ENCODE results near the gene CREB5.
A peak's percentile ranks its signal among the peaks of the same experiment; 100 is the strongest.

CREB5 gene

DNA sequence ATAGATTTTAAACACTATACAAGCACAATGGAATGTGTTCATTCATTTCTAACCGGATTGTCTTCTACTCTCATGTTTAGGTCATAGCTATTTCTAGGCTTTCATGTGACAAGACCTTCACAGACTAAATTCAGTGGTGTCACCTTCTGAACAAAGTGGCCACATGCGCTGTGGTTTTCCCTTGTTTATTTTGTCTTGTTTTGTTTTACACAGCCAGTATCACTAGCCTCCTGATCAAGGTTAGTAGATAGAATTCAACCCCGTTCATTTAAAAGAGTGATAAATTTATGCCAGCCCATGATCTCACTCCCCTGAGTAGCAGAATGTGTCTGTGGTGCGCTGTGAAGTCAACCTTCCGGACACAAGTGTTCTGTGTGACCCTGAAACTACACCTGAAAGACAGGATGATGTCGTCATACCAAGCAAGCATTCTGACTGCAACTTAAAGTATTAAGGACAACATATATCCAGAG lies 209.1 kb downstream of the CREB5 start:
- DNase-seq: no peak

DNA sequence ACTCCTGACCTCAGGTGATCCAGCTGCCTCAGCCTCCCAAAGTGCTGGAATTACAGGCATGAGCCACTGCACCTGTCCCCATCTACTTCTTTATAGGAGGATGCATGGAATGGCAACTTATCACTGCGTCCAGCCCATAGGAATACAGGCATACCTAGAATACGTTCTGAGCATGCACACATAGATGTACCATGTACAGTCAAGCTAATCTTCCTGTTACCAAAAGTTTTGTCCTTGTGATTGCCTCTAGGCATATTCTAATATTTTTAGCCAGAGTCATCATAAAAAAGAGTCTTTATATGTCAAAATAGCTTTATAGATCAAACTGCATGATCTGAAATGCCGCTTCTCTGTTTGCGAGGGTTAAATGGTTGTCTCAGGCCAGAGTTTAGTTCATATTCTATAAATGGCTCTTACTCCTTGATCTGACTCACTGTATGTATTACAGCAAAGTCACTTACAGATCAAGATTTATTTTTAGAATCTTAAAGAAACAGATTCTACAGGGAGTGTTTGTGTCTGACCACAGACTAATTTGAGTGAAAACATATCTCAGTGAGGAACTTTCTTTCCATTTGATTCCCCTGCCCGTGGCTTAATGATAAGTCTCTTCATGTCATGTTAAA lies 210.9 kb downstream of the CREB5 start:
- DNase-seq: no peak

DNA sequence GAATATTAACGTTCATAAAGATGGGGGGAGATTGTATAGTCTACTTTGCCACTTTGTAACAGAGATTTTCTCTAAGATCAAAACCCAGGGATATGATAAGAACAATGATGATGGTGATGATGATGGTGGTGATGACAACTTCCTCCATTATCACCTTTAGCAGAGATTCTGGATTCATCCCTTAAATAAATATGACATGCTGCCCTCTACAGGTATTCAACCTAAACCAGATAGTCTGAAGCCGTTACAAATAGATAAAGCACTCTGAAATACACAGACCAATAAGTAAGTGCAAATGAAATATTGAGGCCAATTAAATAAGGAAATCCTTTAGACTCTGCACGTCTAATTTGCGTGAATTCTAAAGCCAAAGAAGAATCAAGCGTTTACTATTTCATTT lies 211.5 kb downstream of the CREB5 start:
- peak; percentile 20 for DNase-seq

DNA sequence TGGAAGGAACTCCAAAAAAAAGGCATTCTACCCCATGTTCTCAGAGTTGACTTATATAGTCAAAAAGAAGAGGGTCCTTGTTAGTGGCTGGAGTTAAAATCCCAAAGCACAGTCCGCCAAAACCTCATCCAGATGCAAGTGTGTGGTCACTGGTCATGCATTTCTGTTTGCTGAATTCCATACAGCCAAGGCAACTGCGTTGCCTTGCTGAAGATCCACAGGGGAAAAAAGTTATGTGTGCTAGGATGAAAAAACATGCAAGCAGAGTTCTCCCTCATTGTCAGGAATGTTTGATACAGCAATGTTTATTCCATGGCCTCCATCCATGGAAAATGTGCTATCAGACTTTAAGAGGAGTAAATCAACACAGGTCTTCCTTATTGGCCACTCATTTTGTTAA lies 213.1 kb downstream of the CREB5 start:
- DNase-seq: no peak

DNA sequence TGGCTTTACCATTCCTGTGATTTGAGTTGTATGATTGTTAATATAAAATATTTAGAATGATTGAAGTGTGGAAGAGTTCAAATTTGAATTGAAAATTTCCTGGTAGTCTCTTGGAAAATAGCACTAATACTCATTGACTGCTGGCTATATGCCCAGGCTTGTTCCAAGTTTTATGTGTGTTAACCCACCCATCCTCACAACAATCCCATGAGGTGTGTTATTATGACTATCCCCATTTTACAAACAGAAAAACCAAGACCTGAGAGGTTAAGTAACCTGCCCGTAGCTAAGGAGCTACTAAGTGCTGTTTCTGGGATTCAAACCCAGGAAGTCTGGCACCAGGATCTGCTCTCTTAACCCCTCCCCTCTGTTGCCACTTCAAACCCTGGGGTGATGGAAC lies 213.9 kb downstream of the CREB5 start:
- DNase-seq: no peak

DNA sequence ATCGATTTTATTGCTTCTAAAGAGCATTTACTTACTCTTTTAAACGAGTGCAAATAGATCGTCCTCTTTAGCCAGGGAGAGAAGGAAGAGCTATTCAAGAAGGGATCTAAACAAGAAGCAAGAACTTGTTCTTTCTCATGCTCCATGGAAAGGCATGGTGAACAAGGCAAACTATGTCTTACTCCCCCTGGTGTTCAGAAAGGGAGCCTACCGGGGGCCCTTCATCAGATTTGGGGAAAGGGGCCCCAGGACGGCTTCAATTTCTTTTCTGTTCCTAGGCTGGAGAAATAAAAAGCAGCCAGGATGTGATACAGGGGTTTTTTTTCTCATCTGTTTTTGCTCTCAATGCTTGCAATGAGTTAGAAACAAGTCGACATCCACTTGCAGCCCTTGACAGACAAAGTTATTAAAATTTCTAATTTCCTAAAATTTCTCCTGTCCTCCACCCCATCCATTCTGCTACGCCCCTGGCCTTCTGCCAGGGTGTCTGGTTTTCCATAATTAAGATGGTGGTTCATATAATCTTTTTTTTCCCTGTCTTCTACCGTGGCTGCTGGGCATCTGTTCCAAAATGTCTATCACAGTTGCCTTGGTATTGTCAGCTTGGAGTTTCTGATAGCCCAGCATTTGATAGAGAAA lies 214.4 kb downstream of the CREB5 start:
- no peak for DNase-seq

DNA sequence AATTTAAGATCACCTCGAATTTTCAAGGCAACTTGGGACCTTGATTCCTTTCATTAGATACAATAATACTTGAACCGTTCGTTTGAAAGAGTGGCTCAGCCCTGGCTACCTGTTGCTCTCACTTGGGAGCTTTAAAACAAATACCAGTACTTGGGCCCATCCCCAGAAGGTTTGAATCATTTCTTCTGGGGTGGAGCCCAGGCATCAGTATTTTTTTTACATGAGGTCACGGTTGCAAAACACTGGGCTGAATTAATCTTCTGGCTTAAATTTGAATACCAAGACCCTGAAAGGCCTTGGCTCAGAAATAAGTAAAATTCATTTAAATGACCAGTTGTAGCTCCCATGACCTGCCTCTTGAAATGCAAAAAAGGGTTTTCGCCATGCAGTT lies 214.9 kb downstream of the CREB5 start:
- DNase-seq: no peak

DNA sequence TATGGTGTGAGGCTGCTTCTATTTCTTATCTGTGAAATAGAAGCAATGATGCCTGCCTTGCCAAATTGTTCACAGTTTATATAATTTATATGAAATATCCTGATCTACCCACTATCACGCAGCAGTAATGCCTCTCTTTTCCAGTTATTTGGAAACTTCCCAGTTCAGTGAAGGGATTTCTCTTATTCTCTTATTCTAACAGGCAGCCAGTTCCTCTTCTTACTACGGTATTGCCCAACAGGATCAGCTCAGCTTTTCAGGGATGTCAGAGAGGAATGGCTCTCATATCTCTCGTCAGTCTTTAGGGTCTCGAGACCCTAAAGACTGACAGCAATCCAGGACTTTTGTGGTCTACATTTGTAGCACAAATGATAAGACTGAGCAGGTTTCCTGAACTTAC lies 215.6 kb downstream of the CREB5 start:
- DNase-seq: no peak

DNA sequence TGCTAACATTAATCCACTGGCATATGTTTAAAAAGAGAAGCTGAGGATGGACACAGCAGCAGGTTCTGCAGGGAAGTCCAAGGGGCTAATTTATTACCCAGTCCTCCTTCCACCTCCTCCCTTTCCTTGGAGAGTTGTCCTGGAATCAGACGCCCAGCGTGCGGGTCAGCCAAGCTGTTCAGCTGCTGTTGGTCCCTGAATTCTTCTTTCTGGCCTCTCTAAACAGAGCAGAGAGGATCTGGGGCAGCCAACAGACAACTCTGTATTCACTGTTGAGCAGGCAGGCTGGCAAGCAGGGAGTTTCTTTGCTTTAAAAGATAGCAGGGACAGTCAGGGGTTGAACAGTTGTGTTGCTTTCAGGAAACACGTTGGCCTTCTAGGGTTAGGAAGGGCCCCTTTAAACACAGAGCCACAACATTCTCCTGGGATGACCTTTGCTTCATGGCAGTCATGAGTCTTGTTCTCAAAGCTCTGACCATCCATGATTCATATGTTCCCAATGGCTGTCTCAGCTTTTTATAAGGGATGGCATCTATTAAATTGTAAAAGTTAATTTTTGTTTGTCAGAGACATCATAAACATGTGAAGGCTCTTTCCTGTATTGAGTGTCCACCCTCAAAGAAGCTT lies 217.0 kb downstream of the CREB5 start:
- DNase-seq: no peak

DNA sequence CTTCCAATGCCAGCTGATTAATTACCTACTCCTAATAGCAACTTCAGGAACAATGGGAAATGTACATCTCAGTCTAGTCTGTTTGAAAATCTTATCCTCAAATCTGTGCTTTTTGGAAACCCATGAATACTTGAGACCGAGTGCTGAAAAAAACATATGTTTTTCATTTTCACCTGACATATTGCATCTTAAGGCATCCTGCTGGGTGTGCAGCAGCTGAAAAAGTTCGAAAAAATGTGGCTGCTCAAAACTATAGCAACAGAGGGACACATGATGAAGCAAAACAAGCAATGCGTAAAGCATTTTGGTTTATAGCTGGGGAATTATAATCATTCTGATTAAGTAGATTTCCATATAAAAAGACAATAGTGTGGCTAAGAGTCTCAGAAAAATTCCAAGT lies 218.0 kb downstream of the CREB5 start:
- DNase-seq: no peak

DNA sequence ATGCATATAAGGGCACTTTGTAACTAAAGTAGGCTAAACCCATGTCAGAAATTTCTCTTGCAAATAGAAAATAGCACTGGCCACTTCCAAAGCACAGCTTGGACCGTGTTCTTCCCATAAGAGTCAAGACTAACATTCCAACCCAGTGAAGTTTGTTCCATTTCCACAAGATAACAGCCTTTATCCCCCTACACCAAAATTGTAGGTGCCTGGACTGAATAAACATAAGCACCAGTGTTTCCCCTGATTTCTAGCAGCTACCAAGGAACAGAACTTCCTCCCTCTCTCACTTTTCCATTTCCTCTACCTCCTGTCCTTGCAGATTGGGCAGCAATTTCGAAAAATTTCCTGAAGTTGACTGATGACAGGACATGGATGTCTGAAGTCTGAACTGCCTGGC lies 219.7 kb downstream of the CREB5 start:
- no peak for DNase-seq

DNA sequence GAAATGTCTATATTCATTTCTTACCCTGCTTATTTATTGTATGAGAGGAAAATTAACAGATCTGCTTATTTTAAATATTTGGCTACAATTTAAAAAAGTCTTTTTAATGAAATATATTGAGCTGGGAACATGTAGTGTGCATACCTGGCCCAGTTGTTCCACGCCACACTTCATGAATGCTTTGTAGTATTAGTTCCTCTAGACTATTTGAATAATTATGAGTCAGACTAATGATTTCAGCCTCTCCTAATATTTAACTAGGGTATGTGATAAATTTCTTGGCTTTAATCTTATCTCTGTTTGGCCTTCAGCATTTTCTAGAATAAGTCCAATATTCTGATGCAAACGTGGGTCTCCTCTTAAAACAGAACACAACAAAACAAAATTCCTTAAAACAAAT lies 226.6 kb downstream of the CREB5 start:
- no peak for DNase-seq

DNA sequence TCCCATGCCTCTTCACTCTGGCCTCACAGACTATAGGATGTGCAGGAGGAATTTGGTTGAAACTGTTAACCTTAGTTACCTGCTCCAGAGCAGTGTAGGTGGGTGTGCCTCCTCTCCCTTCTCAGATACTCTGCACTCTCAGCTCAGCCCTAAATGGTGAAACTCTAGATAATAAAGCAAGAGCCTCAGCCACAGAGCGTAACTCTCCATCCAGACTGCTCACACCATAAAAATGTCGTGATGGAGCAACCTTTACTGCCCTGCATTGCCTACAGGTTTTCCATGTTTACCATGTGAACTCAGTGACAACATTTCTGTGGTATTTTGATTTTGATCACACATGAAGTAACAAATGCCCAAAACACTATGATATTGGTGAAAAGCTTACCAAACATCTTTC lies 227.7 kb downstream of the CREB5 start:
- DNase-seq: no peak

DNA sequence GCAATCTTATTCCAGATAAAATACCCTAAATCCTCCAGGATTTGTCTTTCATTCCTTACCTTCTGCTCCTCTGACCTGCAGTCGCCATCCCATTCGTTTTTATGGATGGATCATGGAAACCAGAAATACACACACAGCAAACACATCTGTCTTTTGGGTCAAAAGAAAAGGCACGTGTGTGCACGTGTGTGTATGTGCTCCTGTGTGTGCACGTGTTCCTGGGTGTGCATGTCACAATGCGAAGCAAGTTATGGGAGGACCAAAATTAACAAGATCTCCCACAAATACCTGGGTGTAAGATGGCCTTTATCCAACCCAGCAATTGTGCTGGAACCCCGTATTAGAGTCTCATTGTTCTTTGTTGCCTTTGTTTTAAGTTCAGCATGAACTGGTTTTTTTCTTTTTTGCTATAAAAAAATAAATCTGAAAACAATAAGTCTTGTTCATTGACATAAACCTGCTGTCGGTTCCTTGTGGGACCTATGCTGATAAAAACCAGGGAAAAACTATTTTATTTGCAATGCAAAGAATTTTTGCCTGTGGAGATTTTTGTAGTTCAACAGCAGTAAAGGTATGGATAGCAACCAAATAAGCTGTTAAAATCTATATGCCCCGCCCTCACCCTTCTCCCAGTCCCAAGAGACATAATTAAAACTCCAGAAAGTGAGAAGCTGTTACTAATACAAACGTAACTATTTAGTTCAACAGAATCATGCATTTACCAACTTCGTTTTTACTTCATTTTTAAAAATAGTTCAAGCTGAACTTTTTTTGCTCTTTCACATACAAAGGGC lies 229.6 kb downstream of the CREB5 start:
- no peak for DNase-seq

DNA sequence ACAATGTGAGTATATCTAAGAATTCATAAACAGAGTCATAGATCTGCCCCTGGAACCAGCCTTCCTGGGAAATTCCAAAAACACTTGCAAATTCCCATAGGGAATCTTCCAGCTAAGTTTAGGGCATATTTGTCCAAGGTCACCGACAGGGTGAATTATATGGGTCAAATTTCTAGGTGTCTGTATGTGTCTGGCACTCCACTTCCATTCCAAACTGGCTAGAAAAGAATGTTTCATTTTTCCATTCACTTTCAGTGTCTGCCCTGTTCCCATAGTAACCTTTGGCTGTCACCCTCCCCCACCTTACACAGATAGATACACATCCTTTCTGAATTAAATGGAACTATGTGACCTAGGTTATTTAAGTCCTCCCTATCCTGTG lies 230.9 kb downstream of the CREB5 start:
- no peak for DNase-seq

DNA sequence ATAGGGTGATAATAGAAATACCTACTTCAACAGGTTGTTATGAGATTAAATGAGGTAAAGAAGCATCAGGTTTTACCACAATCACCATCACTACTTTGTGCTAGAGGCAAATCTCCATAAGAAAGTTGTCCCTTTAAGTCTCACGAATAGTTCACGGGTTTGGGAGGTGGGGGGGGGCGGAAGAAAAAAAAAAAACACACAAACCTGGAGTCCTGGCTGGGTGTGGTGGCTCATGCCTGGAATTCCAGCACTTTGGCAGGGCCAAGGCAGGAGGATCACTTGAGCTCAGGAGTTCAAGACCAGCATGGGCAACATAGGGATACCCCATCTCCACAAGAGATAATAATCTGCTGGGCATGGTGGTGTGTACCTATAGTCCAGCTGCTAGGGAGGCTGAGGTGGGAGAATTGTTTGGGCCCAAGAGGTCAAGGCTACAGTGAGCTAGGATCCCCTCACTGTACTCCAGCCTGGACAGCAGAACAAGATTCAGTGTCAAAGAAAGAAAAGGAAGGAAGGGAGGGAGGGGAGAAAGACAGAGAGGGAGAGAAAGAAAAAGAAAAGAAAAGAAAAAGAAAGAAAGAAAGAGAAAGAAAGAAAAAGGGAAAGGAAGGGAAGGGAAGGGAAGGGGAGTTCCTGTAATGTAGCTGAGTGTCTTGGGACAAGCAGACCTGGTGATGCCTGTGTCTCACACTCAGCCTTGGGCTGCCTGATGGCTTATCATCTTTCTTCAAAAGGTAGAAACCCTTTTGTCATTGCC lies 231.4 kb downstream of the CREB5 start:
- DNase-seq: no peak

DNA sequence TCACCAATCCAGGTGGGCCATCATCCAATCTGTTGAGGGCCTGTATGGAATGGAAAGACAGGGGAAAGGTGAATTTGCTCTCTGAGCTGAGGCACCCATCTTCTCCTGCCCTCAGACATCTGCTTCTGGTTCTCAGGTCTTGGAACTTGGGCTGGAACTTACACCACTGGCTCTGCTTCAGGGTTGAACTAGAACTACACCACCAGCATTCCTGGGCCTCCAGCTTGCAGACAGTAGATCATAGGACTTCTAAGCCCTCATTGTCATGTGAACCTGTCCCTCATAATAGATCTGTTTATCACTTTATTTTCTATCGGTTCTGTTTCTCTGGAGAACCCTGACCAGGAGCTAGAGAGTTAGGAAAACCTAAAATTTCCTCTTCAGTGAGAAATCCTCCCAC lies 233.5 kb downstream of the CREB5 start:
- DNase-seq: no peak

DNA sequence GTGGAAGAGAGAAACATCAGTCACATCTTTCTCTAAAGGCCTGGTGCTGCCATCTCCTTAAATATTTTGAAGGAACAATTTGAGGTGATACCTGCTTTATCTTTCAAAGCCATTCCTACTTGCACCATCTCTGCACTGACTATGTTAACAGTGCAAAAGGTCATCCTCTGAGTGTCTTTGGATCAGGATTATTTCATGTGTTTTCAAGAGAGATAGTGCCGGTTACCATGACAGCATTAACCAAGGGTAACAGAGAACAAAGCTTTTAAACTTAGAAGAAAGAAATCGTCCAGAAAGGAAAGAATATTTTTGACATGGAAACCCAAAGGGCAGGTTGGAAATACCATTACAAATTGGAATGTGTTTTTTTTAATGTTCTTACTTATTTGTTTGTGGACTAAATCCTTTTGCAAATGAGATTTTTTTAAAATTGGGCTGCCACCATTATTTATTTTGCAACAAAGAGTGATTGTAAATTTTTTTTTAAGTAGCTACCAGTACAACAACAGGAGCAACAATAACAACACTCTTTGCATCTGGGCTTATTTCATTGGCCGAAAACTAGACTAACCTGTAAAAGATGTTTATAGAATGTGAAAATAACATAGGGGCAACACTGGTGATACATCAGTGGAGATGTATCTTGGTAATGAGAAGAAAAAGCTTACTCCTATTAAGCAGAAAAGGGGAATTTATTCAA lies 234.2 kb downstream of the CREB5 start:
- DNase-seq: no peak

DNA sequence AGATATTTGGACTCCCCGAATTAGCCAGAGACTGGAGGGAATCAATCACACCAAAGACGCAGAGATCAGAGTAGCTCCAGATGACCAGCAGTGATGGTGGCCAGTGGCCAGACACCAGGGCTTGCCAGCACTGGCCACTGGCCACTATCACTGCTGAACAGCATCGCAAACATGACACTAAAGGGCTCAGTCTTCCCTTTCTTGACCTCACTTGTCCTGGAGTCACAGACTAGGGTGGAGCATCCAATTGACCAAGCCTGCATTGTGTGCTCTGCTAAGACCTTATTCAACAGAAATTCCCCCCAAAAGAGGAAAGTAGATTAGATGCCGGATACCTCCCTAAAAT lies 234.7 kb downstream of the CREB5 start:
- no peak for DNase-seq

DNA sequence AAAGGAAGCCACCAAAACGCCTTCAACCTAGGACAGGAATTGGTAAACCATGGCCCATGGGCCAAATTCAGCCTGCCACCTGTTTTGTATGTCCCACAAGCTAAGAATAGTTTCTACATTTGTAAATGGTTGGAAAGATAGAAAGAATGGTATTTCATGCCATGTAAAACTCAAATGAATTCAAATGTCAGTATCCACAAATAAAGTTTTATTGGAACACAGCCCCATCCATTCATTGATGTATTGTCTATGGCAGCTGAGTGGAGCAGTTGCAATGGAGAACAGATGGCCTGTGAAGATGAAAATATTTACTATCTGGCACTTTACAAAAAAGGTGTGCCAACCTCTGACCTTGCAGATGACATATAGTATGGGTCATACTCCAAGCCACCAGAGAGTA lies 236.9 kb downstream of the CREB5 start:
- DNase-seq: no peak

DNA sequence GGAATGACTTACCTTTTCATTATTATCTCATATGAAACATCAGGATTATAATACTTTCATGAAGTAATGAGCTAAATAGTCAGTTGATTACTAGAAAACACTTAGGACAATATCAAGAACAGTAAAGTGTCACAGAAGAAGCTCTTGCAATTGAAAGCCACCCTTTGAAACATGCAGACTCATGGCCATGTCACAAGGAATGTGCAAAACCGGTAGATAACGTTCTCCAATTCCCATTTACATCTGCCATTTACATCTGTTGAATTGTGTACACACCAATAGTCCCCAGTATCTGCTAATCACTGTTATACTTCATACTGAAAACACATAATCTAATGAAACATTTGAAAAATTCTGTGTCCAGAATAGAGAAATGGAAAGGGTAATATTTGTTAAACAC lies 237.5 kb downstream of the CREB5 start:
- DNase-seq: no peak

DNA sequence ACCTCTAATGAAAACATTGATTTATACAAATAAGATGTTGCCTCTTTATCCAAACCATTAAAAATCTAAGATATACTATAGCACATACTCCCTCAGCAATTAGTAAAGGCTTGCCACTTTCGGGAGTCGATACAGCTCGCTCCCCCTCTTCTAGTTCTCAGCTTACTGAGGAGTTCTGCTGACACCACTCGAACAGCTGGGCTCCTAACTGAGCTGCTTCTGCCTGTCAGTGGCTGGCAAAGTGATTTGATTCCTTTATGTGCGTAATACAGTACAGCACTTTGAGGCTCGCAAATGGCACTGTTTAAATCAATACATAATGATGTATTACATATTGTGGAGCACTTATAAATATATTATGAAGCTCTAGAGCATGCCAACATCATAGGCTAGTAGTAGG lies 241.8 kb downstream of the CREB5 start:
- peak; percentile 17 for DNase-seq

DNA sequence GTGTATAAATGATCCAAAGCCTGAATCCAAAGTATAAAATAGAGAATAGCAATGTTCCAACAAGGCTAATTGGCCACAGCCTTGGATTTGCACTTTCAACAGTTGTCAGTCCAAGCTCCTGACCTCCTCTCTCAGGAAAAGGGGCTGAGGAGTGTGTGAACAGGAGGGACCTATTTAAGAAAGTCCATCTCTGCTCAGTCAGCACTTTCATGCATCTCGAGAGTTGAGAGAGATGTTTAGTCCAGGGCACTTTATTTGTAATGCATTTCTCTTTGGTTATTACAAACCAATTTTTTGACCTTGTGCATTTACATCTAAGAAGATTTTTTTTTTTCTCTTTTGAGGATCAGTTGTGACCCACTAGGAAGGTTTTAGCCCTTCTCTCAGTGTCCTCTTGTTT lies 244.2 kb downstream of the CREB5 start:
- DNase-seq: no peak
